ENCODE measurements around the gene RNF167. TPM values are rescaled to one million over a fixed set of nuclear protein-coding genes. Genes with fewer than 3 reads are reported as not detected.

Gene RNF167
- total and polyA plus RNA-seq, 2 donors (not counting 3 experiments of a cell fraction or from before 2014, with no cell fraction given): 60.2 to 87.6 TPM

DNA sequence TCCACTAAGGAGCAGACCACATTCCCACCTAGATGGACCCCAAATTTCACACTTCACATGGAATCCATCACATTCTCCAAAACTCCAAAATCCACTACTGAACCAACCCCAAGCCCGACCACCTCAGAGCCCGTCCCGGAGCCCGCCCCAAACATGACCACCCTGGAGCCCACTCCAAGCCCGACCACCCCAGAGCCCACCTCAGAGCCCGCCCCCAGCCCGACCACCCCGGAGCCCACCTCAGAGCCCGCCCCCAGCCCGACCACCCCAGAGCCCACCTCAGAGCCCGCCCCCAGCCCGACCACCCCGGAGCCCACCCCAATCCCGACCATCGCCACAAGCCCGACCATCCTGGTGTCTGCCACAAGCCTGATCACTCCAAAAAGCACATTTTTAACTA, 6.4 kb upstream of the RNF167 start:
- no peaks in the 10 kb centered on the region for H3K9me3 ChIP-seq (replicated peaks; ENCODE audit: control insufficient read depth, insufficient read depth, low read length)
- H3K9ac ChIP-seq (replicated peaks; ENCODE audit: extremely low read depth, insufficient read depth, low read length): no peak overlapping the region
- dilution Hi-C loops (cut with MboI; ENCODE audit: extremely low pct_ligation_motif_present, low sequenced_read_pairs) (no loop called here), intact Hi-C loops (cut with micrococcal nuclease) (no loop called here)
- no peak overlapping the region for H2AFZ ChIP-seq (ENCODE audit: low read depth, low read length)
- no peaks in the 10 kb centered on the region for H3K9me1 ChIP-seq (replicated peaks; ENCODE audit: control insufficient read depth, extremely low read depth, insufficient read depth, low read length)
- H3K79me2 ChIP-seq (ENCODE audit: control insufficient read depth, insufficient read depth, low read length): peaks cover 7% of the 10 kb centered on the region
- no peak overlapping the region for H3K27ac ChIP-seq (ENCODE audit: insufficient read depth, low read depth, low read length)
- ChIA-PET CTCF (interaction anchor here (1.5 kb wide), 2 partner anchors 24 to 30 kb away, joined by 4 to 8 read pairs; partner anchors contain the start of gene CHRNE), POLR2A (no interaction called here)
- H3K27me3 ChIP-seq (ENCODE audit: control insufficient read depth in 2 of 2, insufficient read depth in 2 of 2, low read length in 2 of 2): no peaks in the 10 kb centered on the region
- no peak overlapping the region for H3K4me3 ChIP-seq (replicated peaks in 1 of 3; ENCODE audit: insufficient read depth in 1 of 3, low read depth in 1 of 3, low read length in 3 of 3)
- BruUV-seq (replicated peaks): no TSS peak
- FAIRE-seq: no peak
- H3K4me2 ChIP-seq (ENCODE audit: insufficient read depth, low read length): no peak overlapping the region
- no peak for DNase-seq (ENCODE audit: low read depth, low spot score)
- H4K20me1 ChIP-seq (replicated peaks; ENCODE audit: control insufficient read depth, extremely low read depth, insufficient read depth, low read length): no peaks in the 10 kb centered on the region
- peaks cover 2 to 19% of the 10 kb centered on the region in 2 experiments for H3K36me3 ChIP-seq (ENCODE audit: control insufficient read depth in 2 of 2, extremely low read depth in 1 of 2, insufficient read depth in 2 of 2, low read length in 2 of 2)
- no peak for TF ChIP-seq JUN (IDR thresholded peaks at IDR 0.05; ENCODE audit: borderline replicate concordance, insufficient read depth, insufficient read length, low read depth)
- TF ChIP-seq, protein P1, sequence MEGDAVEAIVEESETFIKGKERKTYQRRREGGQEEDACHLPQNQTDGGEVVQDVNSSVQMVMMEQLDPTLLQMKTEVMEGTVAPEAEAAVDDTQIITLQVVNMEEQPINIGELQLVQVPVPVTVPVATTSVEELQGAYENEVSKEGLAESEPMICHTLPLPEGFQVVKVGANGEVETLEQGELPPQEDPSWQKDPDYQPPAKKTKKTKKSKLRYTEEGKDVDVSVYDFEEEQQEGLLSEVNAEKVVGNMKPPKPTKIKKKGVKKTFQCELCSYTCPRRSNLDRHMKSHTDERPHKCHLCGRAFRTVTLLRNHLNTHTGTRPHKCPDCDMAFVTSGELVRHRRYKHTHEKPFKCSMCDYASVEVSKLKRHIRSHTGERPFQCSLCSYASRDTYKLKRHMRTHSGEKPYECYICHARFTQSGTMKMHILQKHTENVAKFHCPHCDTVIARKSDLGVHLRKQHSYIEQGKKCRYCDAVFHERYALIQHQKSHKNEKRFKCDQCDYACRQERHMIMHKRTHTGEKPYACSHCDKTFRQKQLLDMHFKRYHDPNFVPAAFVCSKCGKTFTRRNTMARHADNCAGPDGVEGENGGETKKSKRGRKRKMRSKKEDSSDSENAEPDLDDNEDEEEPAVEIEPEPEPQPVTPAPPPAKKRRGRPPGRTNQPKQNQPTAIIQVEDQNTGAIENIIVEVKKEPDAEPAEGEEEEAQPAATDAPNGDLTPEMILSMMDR (IDR thresholded peaks at IDR 0.05; ENCODE audit: extremely low read depth in 1 of 2, insufficient read depth in 1 of 2, low read depth in 1 of 2, low read length in 2 of 2): no peak
- no peak for TF ChIP-seq GATA2 (IDR thresholded peaks at IDR 0.05; ENCODE audit: insufficient read depth, insufficient read length, low read depth, low read length)
- no peak for TF ChIP-seq EZH2 (IDR thresholded peaks at IDR 0.05; ENCODE audit: borderline replicate concordance, low read depth, low read length, severe bottlenecking)
- no peak for TF ChIP-seq POLR2AphosphoS5 (IDR thresholded peaks at IDR 0.05; ENCODE audit: insufficient read depth, low read depth, low read length)
- no peak for TF ChIP-seq FOS (IDR thresholded peaks at IDR 0.05; ENCODE audit: borderline replicate concordance, insufficient read depth, low read length)
- TF ChIP-seq POLR2A (IDR thresholded peaks at IDR 0.05; ENCODE audit: low read depth, low read length): no peak
- TF ChIP-seq, protein P2, sequence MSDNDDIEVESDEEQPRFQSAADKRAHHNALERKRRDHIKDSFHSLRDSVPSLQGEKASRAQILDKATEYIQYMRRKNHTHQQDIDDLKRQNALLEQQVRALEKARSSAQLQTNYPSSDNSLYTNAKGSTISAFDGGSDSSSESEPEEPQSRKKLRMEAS (IDR thresholded peaks at IDR 0.05; ENCODE audit: insufficient read depth, insufficient read length): no peak
- no peak for TF ChIP-seq MYC (IDR thresholded peaks at IDR 0.05; ENCODE audit: low read depth, low read length)
- H3K4me1 ChIP-seq (ENCODE audit: control insufficient read depth, extremely low read depth, insufficient read depth, low read length): peaks cover 9% of the 10 kb centered on the region

Data from endothelial cell of umbilical vein (primary cell).